ENCODE results near the gene NPNT.
A peak's percentile ranks its signal among the peaks of the same experiment; 100 is the strongest.

The NPNT gene

DNA sequence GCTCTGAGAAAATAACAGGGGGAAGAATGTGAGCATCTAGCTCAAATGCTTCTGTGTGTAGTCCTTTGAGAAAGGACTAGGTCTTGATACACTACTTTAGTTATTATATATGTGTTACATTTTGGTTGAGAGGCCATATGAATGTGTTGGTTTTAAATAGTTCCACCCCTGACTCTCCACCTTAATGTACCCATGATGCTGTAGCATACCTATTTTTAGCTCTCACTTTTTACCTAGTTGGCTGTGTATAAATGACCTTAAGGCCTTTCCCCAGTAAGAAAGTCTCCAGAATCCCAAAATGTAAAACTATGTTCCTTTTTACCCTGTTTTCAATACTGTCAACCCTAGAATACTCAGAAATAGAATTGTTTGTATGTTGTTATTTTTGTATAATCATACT, 20.0 kb upstream of the NPNT start:
- ATAC-seq, result no peak
- no peak for TF ChIP-seq GLIS3 (CRISPR knock-in tag; IDR thresholded peaks at IDR 0.05)
- TF ChIP-seq, protein P1, sequence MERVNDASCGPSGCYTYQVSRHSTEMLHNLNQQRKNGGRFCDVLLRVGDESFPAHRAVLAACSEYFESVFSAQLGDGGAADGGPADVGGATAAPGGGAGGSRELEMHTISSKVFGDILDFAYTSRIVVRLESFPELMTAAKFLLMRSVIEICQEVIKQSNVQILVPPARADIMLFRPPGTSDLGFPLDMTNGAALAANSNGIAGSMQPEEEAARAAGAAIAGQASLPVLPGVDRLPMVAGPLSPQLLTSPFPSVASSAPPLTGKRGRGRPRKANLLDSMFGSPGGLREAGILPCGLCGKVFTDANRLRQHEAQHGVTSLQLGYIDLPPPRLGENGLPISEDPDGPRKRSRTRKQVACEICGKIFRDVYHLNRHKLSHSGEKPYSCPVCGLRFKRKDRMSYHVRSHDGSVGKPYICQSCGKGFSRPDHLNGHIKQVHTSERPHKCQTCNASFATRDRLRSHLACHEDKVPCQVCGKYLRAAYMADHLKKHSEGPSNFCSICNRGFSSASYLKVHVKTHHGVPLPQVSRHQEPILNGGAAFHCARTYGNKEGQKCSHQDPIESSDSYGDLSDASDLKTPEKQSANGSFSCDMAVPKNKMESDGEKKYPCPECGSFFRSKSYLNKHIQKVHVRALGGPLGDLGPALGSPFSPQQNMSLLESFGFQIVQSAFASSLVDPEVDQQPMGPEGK (CRISPR knock-in tag; IDR thresholded peaks at IDR 0.05; ENCODE audit: borderline replicate concordance), result no peak
- TF ChIP-seq ARNTL (CRISPR knock-in tag; IDR thresholded peaks at IDR 0.05; ENCODE audit: borderline replicate concordance, low read depth), result no peak
- TF ChIP-seq TCF4 (CRISPR knock-in tag; IDR thresholded peaks at IDR 0.05; ENCODE audit: borderline replicate concordance), result no peak
- TF ChIP-seq RARB (CRISPR knock-in tag; IDR thresholded peaks at IDR 0.05), result no peak
- TF ChIP-seq, protein P2, sequence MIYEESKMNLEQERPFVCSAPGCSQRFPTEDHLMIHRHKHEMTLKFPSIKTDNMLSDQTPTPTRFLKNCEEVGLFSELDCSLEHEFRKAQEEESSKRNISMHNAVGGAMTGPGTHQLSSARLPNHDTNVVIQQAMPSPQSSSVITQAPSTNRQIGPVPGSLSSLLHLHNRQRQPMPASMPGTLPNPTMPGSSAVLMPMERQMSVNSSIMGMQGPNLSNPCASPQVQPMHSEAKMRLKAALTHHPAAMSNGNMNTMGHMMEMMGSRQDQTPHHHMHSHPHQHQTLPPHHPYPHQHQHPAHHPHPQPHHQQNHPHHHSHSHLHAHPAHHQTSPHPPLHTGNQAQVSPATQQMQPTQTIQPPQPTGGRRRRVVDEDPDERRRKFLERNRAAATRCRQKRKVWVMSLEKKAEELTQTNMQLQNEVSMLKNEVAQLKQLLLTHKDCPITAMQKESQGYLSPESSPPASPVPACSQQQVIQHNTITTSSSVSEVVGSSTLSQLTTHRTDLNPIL (CRISPR knock-in tag; IDR thresholded peaks at IDR 0.05; ENCODE audit: low read depth), result no peak
- TF ChIP-seq ISL1 (CRISPR knock-in tag; IDR thresholded peaks at IDR 0.05), result no peak
- TF ChIP-seq, protein P3, sequence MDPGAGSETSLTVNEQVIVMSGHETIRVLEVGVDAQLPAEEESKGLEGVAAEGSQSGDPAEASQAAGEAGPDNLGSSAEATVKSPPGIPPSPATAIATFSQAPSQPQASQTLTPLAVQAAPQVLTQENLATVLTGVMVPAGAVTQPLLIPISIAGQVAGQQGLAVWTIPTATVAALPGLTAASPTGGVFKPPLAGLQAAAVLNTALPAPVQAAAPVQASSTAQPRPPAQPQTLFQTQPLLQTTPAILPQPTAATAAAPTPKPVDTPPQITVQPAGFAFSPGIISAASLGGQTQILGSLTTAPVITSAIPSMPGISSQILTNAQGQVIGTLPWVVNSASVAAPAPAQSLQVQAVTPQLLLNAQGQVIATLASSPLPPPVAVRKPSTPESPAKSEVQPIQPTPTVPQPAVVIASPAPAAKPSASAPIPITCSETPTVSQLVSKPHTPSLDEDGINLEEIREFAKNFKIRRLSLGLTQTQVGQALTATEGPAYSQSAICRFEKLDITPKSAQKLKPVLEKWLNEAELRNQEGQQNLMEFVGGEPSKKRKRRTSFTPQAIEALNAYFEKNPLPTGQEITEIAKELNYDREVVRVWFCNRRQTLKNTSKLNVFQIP (CRISPR knock-in tag; IDR thresholded peaks at IDR 0.05; ENCODE audit: borderline replicate concordance, low read depth), result no peak
- no peak for TF ChIP-seq PPARA (CRISPR knock-in tag; IDR thresholded peaks at IDR 0.05; ENCODE audit: borderline replicate concordance)
- no peak for TF ChIP-seq CSDC2 (CRISPR knock-in tag; IDR thresholded peaks at IDR 0.05)
- TF ChIP-seq BACH2 (CRISPR knock-in tag; IDR thresholded peaks at IDR 0.05; ENCODE audit: borderline replicate concordance), result no peak
- TF ChIP-seq ZNF565 (CRISPR knock-in tag; conservative IDR thresholded peaks at IDR 0.05; ENCODE audit: low read depth), result no peak
- no peak for TF ChIP-seq ZFP3 (CRISPR knock-in tag; IDR thresholded peaks at IDR 0.05)
- TF ChIP-seq TOX (CRISPR knock-in tag; IDR thresholded peaks at IDR 0.05; ENCODE audit: borderline replicate concordance), result no peak
- TF ChIP-seq, protein P4, sequence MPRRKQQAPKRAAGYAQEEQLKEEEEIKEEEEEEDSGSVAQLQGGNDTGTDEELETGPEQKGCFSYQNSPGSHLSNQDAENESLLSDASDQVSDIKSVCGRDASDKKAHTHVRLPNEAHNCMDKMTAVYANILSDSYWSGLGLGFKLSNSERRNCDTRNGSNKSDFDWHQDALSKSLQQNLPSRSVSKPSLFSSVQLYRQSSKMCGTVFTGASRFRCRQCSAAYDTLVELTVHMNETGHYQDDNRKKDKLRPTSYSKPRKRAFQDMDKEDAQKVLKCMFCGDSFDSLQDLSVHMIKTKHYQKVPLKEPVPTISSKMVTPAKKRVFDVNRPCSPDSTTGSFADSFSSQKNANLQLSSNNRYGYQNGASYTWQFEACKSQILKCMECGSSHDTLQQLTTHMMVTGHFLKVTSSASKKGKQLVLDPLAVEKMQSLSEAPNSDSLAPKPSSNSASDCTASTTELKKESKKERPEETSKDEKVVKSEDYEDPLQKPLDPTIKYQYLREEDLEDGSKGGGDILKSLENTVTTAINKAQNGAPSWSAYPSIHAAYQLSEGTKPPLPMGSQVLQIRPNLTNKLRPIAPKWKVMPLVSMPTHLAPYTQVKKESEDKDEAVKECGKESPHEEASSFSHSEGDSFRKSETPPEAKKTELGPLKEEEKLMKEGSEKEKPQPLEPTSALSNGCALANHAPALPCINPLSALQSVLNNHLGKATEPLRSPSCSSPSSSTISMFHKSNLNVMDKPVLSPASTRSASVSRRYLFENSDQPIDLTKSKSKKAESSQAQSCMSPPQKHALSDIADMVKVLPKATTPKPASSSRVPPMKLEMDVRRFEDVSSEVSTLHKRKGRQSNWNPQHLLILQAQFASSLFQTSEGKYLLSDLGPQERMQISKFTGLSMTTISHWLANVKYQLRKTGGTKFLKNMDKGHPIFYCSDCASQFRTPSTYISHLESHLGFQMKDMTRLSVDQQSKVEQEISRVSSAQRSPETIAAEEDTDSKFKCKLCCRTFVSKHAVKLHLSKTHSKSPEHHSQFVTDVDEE (CRISPR knock-in tag; IDR thresholded peaks at IDR 0.05), result no peak
- TF ChIP-seq ZNF8 (CRISPR knock-in tag; IDR thresholded peaks at IDR 0.05), result no peak
- TF ChIP-seq, protein P5, sequence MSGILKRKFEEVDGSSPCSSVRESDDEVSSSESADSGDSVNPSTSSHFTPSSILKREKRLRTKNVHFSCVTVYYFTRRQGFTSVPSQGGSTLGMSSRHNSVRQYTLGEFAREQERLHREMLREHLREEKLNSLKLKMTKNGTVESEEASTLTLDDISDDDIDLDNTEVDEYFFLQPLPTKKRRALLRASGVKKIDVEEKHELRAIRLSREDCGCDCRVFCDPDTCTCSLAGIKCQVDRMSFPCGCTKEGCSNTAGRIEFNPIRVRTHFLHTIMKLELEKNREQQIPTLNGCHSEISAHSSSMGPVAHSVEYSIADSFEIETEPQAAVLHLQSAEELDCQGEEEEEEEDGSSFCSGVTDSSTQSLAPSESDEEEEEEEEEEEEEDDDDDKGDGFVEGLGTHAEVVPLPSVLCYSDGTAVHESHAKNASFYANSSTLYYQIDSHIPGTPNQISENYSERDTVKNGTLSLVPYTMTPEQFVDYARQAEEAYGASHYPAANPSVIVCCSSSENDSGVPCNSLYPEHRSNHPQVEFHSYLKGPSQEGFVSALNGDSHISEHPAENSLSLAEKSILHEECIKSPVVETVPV (CRISPR knock-in tag; IDR thresholded peaks at IDR 0.05), result no peak

DNA sequence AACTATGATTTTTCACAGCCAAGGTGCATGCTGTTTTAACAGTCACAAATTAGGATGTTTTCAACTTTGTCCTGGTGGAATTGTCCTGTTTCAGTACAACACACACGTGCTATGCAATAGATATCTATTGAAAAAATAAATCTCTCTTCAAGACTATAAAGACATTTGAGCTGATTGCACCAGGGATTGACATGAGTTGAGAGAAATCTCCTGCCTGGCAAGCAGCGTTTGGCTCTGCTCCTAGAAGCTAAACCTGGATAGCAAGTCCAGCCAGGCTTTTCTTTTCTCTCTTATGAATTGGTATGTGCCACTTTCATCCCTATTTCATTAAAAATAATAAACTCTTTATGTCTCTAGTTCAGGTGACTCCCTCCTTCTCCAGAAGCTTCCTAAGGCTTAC, 16.6 kb upstream of the NPNT start:
- TF ChIP-seq ARNTL (CRISPR knock-in tag; IDR thresholded peaks at IDR 0.05; ENCODE audit: borderline replicate concordance, low read depth), result no peak
- ATAC-seq, result no peak

DNA sequence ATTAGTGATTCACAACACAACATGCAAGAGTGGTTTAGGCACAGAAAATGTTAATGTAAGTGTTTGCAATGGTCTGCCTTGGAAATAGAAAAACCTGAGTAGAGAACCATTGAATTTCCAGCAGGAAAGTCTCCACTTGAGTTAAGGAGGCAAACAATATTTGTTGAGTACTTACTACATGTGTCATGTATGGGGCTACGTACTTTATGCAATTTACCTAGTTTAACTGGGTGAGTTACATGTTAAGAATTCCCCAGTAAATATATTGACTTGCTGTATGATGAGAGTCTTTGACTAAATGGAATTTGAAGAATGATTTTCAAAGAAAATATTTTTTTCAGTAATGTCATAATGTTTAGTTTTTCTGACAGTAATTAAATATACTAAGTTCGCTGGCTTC, 7.8 kb upstream of the NPNT start:
- ATAC-seq, result peak; percentile 44
- TF ChIP-seq ZFP30 (CRISPR knock-in tag; IDR thresholded peaks at IDR 0.05), result no peak
- no peak for TF ChIP-seq TCF4 (CRISPR knock-in tag; IDR thresholded peaks at IDR 0.05; ENCODE audit: borderline replicate concordance)
- no peak for TF ChIP-seq CSDC2 (CRISPR knock-in tag; IDR thresholded peaks at IDR 0.05)
- TF ChIP-seq, protein P1 (CRISPR knock-in tag; IDR thresholded peaks at IDR 0.05; ENCODE audit: borderline replicate concordance), result no peak
- no peak for TF ChIP-seq OSR1 (CRISPR knock-in tag; IDR thresholded peaks at IDR 0.05)
- TF ChIP-seq ZNF8 (CRISPR knock-in tag; IDR thresholded peaks at IDR 0.05), result no peak
- TF ChIP-seq SNAI2 (CRISPR knock-in tag; IDR thresholded peaks at IDR 0.05), result no peak
- no peak for TF ChIP-seq ARNTL (CRISPR knock-in tag; IDR thresholded peaks at IDR 0.05; ENCODE audit: borderline replicate concordance, low read depth)
- no peak for TF ChIP-seq ISL1 (CRISPR knock-in tag; IDR thresholded peaks at IDR 0.05)
- no peak for TF ChIP-seq RARB (CRISPR knock-in tag; IDR thresholded peaks at IDR 0.05)
- TF ChIP-seq TOX (CRISPR knock-in tag; IDR thresholded peaks at IDR 0.05; ENCODE audit: borderline replicate concordance), result no peak
- TF ChIP-seq, protein P5 (CRISPR knock-in tag; IDR thresholded peaks at IDR 0.05), result no peak
- TF ChIP-seq, protein P2 (CRISPR knock-in tag; IDR thresholded peaks at IDR 0.05; ENCODE audit: low read depth), result no peak
- TF ChIP-seq ZNF565 (CRISPR knock-in tag; conservative IDR thresholded peaks at IDR 0.05; ENCODE audit: low read depth), result no peak

Measured in SK-N-SH treated with all-trans-retinoic acid at 6 μM for 48 hours (cell line).